Spinal cord (tissue), 10 donors: ENCODE measurements around the gene TBRG4. TPM values are rescaled to one million over a fixed set of nuclear protein-coding genes. Genes with fewer than 3 reads are reported as not detected.

Source experiments
- DNase-seq, 6 donors: peaks; one replicate each; pipeline versions ENCODE4 v3.0.0 to v3.0.0-alpha.2; 2013 to 2015; ENCODE audit warnings: low spot score in 6 of 6, low read depth in 4 of 6
- H3K27ac ChIP-seq: one replicate; pipeline ENCODE4 v1.5.1; 2013; ENCODE audit warnings: low read depth, low read length, control low read depth
- H3K27me3 ChIP-seq: one replicate; pipeline ENCODE4 v1.6.1; 2013; ENCODE audit warnings: low read length; ENCODE audit not compliant: control insufficient read depth, insufficient read depth
- H3K36me3 ChIP-seq: one replicate; pipeline ENCODE4 v1.6.1; 2013; ENCODE audit warnings: low read length; ENCODE audit not compliant: control insufficient read depth, insufficient read depth
- H3K4me1 ChIP-seq: one replicate; pipeline ENCODE4 v1.6.1; 2013; ENCODE audit warnings: low read length; ENCODE audit not compliant: control insufficient read depth, insufficient read depth
- H3K4me3 ChIP-seq: one replicate; pipeline ENCODE4 v1.5.1; 2013; ENCODE audit warnings: low read depth, low read length, control low read depth
- H3K9me3 ChIP-seq: one replicate; pipeline ENCODE4 v1.6.1; 2013; ENCODE audit warnings: low read length; ENCODE audit not compliant: control insufficient read depth, insufficient read depth
- WGBS: methylation state at CpG from one replicate; pipeline ENCODE4 v1.1.5; 2013; ENCODE audit warnings: missing lambda C conversion rate; ENCODE audit not compliant: insufficient coverage; 5-methylcytosine and 5-hydroxymethylcytosine counted together
- polyA plus RNA-seq, 2 donors: library from polyadenylated mRNA; unstranded; fragments of 120-200 nt; gene quantifications; one replicate each; pipeline ENCODE4 v1.2.1, GENCODE V29; 2013; ENCODE audit not compliant: insufficient read length in 2 of 2
- total RNA-seq, 2 donors: library from RNA; depleted of rRNA in 1 of 2; stranded (reverse); fragments of 120-200 nt in 1 of 2; fragments of >200 nt in 1 of 2; gene quantifications; one replicate each; pipeline versions ENCODE4 v1.2.3 to v1.2.4, GENCODE V29; 2013 to 2014
- donor health status: healthy.

The TBRG4 gene
- total and polyA plus RNA-seq, 4 donors, result 34.4 to 50.3 (median 43.6) TPM

DNA sequence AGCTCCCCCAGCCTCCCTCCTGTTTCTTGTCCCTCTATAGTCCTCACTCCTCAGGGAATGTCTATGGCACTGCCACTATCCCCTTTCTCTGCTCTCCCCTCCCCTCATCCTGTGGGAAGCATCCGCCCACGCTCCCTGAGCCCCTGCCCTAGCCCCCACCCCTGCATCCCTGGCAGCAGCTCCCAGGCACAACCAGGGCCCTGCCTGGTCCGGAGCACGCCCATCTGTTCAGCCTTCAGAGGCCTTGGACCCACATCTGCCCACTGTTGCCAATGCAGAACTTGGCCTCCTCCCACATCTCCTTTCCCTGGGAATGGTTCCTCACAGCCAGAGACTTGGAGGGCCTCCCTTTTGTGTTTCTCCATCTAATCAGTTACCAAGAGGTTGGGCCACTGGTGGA lies 20.4 kb upstream of the TBRG4 start:
- H3K27ac ChIP-seq, result no peak overlapping the region
- no peaks in the 10 kb centered on the region for H3K9me3 ChIP-seq
- peaks cover 6% of the 10 kb centered on the region for H3K4me1 ChIP-seq
- H3K27me3 ChIP-seq, result no peaks in the 10 kb centered on the region
- H3K36me3 ChIP-seq, result no peaks in the 10 kb centered on the region
- 60% methylated on average over 4 of the region's 4 CpGs for WGBS
- H3K4me3 ChIP-seq, result no peak overlapping the region
- peak in 1 of 6 donors; percentile 24 for DNase-seq

DNA sequence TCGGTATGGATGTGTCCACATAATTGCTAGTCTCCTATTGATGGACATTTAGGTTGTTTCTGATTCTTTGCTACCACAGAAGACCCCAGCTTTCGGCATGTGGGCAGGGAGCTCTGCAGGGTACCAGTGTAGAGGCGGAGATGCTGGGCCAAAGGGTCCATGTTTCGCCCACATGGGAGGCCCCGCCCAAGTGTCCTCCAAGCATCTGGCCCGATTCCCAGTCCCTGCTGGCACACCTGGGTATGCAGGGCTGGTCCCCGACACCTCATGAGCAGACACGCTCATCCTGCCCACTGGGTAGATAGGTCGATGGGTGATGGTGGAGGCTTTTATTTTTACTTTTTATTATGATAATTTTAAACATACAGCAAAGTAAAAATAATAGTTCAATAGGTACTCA lies 19.4 kb upstream of the TBRG4 start:
- DNase-seq, result no peak
- Histone ChIP-seq H3K4me3 (no peak overlapping the region), H3K36me3 (no peaks in the 10 kb centered on the region), H3K4me1 (peaks cover 12% of the 10 kb centered on the region), H3K27ac (no peak overlapping the region), H3K9me3 (no peaks in the 10 kb centered on the region), H3K27me3 (no peaks in the 10 kb centered on the region)
- 92% methylated on average over 6 of the region's 9 CpGs for WGBS

DNA sequence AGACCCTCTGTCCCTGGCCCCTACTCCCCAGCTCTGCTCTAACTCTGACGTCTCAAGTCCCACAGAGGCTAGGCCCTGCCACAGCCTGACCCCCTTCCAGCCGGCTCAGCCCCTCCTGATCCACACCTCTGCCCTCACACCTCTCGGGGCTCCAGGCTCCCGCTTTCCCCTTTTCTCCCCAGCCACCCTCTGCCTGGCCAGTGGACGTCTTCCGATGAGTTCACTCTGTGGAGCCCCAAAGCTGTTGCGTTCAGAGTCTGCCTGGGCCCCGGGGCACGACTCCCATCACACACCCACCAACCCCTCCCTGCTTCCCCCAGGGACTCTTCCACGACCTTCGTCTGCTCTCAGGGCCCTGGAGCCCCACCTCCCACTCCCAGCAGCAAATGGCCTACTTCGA lies 18.4 kb upstream of the TBRG4 start:
- DNase-seq, result no peak
- Histone ChIP-seq H3K36me3 (no peaks in the 10 kb centered on the region), H3K27me3 (no peaks in the 10 kb centered on the region), H3K4me3 (no peak overlapping the region), H3K4me1 (peaks cover 12% of the 10 kb centered on the region), H3K9me3 (no peaks in the 10 kb centered on the region), H3K27ac (no peak overlapping the region)
- 69% methylated on average over 12 of the region's 12 CpGs for WGBS

DNA sequence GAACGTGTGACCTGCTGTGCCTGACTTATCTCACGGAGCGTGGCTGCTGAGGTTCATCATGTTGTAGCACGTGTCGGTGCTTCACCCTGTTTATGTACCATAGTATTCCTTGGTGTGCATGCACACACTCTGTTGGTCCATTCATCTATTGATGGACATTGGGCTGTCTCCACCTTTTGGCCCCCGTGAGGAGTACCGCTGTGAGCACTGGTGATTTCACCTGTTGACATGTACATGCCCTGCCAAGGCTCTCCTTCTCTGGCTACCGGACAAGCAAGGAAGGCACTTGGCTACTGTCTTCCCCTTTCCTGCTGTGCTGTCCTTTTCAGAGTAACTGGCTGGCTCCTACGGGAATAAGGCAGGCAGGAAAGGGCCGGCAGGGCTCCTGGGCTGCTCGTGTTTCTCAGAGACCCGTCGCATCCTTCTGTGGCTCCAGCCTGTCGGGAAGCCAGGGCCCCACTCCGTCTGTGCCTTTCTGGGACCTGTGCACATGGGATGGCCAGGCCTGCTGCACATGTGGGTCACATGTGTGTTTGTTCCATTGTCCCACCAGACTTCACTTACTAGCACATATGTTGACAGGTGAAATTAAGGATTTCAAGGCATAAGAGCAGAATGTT lies 17.8 kb upstream of the TBRG4 start:
- DNase-seq, result no peak
- no peaks in the 10 kb centered on the region for H3K36me3 ChIP-seq
- H3K4me1 ChIP-seq, result peaks cover 12% of the 10 kb centered on the region
- H3K9me3 ChIP-seq, result no peaks in the 10 kb centered on the region
- WGBS, result 77% methylated on average over 15 of the region's 15 CpGs
- H3K27me3 ChIP-seq, result no peaks in the 10 kb centered on the region
- H3K4me3 ChIP-seq, result no peak overlapping the region
- no peak overlapping the region for H3K27ac ChIP-seq

DNA sequence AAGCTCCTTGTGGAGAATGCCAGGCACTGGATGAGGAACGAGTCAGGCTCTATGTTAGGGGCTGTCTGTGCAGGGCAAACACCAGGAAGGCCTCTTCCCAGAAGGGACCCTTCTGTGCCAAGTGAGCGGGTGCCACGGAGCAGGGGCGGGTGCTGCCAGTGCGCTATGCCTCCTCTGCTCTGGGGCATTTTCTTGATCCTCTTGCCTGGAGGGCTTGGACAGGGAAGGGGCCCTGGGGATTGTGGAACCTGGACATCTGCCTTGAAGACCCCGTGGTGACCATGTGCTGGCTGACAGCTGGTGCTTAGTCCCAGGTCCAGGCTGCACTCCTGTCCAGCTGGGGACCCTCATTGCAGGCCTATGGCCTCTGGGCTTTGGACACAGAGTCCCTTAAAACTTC lies 15.4 kb upstream of the TBRG4 start:
- Histone ChIP-seq H3K9me3 (no peaks in the 10 kb centered on the region), H3K4me1 (peaks cover 12% of the 10 kb centered on the region), H3K36me3 (no peaks in the 10 kb centered on the region), H3K27ac (no peak overlapping the region), H3K27me3 (no peaks in the 10 kb centered on the region), H3K4me3 (no peak overlapping the region)
- DNase-seq, result no peak
- WGBS, result 79% methylated on average over 6 of the region's 6 CpGs

DNA sequence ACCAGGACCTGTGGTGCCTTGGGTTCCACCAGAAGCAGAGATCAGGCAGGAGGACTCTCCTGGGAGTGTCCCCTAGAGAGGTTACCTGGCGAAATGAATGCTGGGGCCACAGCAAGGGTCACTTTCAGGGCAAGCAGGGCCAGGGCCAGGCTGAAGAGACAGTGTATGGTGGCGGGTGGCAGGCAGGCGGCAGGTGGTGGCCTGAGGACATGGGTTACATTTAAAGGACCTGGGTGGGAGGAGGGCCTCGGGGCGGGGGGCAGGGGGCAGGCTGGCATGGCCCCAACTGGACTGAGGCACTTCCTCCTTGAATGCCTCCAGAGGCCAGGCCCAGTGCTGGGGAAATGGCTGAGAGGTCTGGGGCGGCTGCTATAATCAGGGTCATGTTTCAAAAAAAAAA lies 14.7 kb upstream of the TBRG4 start:
- peaks cover 12% of the 10 kb centered on the region for H3K4me1 ChIP-seq
- H3K27me3 ChIP-seq, result no peaks in the 10 kb centered on the region
- DNase-seq, result no peak
- WGBS, result 66% methylated on average over 6 of the region's 6 CpGs
- no peaks in the 10 kb centered on the region for H3K36me3 ChIP-seq
- H3K4me3 ChIP-seq, result no peak overlapping the region
- H3K9me3 ChIP-seq, result no peaks in the 10 kb centered on the region
- H3K27ac ChIP-seq, result no peak overlapping the region

DNA sequence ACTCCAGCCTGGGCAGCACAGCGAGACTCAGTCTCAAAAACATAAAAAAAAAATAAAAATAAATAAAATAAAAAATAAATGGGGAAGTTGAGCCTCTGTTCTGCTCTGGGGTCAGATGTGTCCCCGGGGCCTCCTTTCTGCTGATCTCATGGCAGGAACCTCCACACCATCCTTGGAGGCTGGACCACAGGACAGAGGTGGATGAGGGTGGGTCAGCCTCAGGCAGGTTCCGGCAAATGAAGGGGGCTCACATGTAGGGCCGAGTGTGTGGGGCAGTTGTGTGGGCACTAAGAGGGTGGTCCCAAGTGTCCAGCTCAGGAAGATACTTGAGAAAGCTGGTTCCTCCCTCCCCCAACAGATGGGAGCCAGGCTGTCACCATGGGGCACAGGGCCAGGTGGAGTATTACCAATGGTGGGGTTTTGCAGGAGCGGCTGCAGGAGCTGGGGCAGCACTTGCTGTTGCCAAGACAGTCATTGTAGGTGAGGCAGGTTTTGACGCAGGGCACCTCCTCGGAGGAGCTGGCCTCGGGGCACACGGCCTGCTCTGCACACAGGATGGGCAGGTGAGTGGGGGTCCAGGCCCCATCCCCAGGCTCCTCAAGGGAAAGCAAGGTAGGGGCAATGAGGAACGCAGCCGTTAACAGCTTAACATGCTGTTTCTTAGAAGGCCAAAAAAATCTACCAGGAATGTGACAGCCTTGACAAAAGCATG lies 13.9 kb upstream of the TBRG4 start:
- DNase-seq, result peak in 1 of 6 donors; percentile 19
- no peaks in the 10 kb centered on the region for H3K27me3 ChIP-seq
- no peak overlapping the region for H3K27ac ChIP-seq
- no peaks in the 10 kb centered on the region for H3K36me3 ChIP-seq
- H3K9me3 ChIP-seq, result no peaks in the 10 kb centered on the region
- WGBS, result 91% methylated on average over 7 of the region's 11 CpGs
- no peak overlapping the region for H3K4me3 ChIP-seq
- peaks cover 12% of the 10 kb centered on the region for H3K4me1 ChIP-seq

DNA sequence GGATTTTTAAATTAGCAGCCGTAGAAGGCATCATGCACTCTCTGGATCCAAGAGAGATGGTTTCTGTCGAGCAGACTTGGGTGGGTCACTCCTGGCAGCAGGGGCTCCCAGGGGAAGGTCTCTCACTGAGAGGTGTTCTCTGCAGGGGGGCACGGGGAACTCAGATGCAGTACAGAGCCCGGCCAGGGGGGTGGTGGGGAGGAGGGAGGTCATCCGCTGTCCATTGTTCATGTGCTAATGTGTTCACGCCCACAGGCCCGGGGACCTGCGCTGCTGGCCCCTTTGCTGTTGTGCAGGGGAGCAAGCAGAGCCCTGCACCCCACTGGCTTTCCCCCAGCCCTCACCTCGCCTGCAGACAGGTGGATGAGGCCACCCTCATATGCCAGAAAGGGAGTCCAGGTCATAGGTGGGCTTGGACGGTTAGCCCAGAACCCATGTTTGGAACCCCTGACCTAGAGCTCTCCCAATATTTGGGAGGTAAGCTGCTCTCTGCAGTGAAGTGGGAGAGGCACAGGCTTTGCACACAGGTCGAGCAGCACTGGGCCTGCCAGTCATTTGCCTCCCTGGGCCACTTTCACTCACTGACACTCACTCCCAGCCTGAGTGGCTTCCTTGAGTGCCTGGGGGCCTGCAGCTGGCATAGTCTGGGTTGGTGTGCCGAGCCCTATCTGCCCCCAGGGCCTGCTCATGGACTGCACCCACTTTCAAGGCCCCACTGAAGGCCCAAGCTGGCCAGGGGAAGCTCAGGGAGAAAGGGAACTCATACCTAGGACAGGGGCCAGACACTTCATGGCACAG lies 12.6 kb upstream of the TBRG4 start:
- H3K4me3 ChIP-seq, result no peak overlapping the region
- peaks cover 12% of the 10 kb centered on the region for H3K4me1 ChIP-seq
- no peaks in the 10 kb centered on the region for H3K27me3 ChIP-seq
- no peaks in the 10 kb centered on the region for H3K9me3 ChIP-seq
- WGBS, result 45% methylated on average over 10 of the region's 12 CpGs
- no peaks in the 10 kb centered on the region for H3K36me3 ChIP-seq
- H3K27ac ChIP-seq, result no peak overlapping the region
- no peak for DNase-seq

DNA sequence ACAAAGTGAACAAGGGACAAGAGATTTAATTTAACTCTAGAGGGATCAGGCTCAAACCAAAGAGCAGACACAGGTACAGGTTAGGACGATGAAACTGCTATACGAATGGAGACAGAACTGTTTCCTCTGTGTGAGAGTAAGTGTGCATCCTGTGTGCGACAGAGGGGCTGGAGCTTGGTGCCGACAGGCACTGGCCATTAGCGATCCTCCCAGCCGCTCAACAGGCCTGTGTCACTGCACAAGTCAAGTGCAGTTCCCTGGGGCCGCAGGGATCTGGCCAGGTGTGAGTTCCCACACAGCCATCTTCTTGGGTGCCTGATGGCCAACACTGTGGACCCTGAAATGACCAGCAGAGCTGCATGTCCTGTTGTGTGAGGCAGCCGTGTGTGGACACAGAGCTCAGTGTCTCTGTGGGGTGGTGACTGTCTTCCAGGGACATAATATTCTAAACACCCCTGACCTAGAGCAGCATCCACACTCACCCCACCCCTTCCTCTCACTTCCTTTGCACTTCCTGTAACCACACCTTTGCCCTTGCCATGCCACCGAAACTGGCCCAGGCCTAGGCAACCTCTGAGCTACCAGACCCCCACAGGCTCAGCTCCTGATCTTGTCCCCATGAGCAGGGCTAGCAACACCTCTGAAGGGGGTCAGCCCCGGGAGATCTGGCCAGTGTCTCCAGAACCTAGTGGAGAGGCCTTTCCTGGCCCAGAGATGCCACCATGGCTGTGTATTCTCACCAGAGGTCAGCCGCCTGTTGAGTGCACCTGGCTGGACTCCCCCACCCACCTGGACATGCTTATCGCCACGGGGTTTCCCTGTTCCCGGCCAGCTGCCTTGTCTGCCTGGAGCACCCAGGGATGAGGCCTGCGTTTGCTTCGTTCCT lies 11.7 kb upstream of the TBRG4 start:
- DNase-seq, result no peak
- H3K4me3 ChIP-seq, result no peak overlapping the region
- H3K27ac ChIP-seq, result no peak overlapping the region
- no peaks in the 10 kb centered on the region for H3K27me3 ChIP-seq
- H3K36me3 ChIP-seq, result no peaks in the 10 kb centered on the region
- 79% methylated on average over 16 of the region's 16 CpGs for WGBS
- no peaks in the 10 kb centered on the region for H3K9me3 ChIP-seq
- peaks cover 12% of the 10 kb centered on the region for H3K4me1 ChIP-seq
